Measurements from ENCODE around the gene PALLD.

The PALLD gene

GRCh38 chr4:168451744-168452390, 45.0 kb upstream of the PALLD start (continued):
- TF ChIP-seq, protein P1, sequence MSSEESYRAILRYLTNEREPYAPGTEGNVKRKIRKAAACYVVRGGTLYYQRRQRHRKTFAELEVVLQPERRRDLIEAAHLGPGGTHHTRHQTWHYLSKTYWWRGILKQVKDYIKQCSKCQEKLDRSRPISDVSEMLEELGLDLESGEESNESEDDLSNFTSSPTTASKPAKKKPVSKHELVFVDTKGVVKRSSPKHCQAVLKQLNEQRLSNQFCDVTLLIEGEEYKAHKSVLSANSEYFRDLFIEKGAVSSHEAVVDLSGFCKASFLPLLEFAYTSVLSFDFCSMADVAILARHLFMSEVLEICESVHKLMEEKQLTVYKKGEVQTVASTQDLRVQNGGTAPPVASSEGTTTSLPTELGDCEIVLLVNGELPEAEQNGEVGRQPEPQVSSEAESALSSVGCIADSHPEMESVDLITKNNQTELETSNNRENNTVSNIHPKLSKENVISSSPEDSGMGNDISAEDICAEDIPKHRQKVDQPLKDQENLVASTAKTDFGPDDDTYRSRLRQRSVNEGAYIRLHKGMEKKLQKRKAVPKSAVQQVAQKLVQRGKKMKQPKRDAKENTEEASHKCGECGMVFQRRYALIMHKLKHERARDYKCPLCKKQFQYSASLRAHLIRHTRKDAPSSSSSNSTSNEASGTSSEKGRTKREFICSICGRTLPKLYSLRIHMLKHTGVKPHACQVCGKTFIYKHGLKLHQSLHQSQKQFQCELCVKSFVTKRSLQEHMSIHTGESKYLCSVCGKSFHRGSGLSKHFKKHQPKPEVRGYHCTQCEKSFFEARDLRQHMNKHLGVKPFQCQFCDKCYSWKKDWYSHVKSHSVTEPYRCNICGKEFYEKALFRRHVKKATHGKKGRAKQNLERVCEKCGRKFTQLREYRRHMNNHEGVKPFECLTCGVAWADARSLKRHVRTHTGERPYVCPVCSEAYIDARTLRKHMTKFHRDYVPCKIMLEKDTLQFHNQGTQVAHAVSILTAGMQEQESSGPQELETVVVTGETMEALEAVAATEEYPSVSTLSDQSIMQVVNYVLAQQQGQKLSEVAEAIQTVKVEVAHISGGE (tag by site-specific recombination; conservative IDR thresholded peaks at IDR 0.05; ENCODE audit: low read depth), result no peak
- TF ChIP-seq ZNF677 (tag by site-specific recombination; IDR thresholded peaks at IDR 0.05), result no peak
- peak; percentile 77; the same call in 1 of the 2 replicates for TF ChIP-seq ZSCAN23 (tag by site-specific recombination; IDR thresholded peaks at IDR 0.05)
- TF ChIP-seq, protein P2, sequence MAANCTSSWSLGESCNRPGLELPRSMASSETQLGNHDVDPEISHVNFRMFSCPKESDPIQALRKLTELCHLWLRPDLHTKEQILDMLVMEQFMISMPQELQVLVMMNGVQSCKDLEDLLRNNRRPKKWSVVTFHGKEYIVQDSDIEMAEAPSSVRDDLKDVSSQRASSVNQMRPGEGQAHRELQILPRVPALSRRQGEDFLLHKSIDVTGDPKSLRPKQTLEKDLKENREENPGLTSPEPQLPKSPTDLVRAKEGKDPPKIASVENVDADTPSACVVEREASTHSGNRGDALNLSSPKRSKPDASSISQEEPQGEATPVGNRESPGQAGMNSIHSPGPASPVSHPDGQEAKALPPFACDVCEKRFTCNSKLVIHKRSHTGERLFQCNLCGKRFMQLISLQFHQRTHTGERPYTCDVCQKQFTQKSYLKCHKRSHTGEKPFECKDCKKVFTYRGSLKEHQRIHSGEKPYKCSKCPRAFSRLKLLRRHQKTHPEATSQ (tag by site-specific recombination; IDR thresholded peaks at IDR 0.05), result no peak
- no peak for TF ChIP-seq ZNF571 (tag by site-specific recombination; IDR thresholded peaks at IDR 0.05)
- no peak for TF ChIP-seq ZNF112 (tag by site-specific recombination; IDR thresholded peaks at IDR 0.05)
- TF ChIP-seq ZNF560 (tag by site-specific recombination; IDR thresholded peaks at IDR 0.05; ENCODE audit: borderline replicate concordance), result no peak
- no peak for TF ChIP-seq ZNF132 (tag by site-specific recombination; IDR thresholded peaks at IDR 0.05; ENCODE audit: borderline replicate concordance)
- no peak for TF ChIP-seq ZNF354C (tag by site-specific recombination; IDR thresholded peaks at IDR 0.05; ENCODE audit: borderline replicate concordance, low read depth)
- peak; percentile 40; the same call in 1 of the 2 replicates for TF ChIP-seq ZFP37 (tag by site-specific recombination; IDR thresholded peaks at IDR 0.05)
- TF ChIP-seq ZNF202 (tag by site-specific recombination; IDR thresholded peaks at IDR 0.05; ENCODE audit: borderline replicate concordance), result no peak
- TF ChIP-seq ZNF510 (tag by site-specific recombination; IDR thresholded peaks at IDR 0.05; ENCODE audit: insufficient replicate concordance), result no peak
- no peak for TF ChIP-seq ZNF2 (tag by site-specific recombination; IDR thresholded peaks at IDR 0.05)
- TF ChIP-seq ZNF660 (tag by site-specific recombination; IDR thresholded peaks at IDR 0.05), result no peak
- TF ChIP-seq ZNF426 (tag by site-specific recombination; IDR thresholded peaks at IDR 0.05), result no peak
- peak; percentile 79 for TF ChIP-seq SP7 (tag by site-specific recombination; IDR thresholded peaks at IDR 0.05)
- no peak for TF ChIP-seq ZFP69B (tag by site-specific recombination; IDR thresholded peaks at IDR 0.05)
- TF ChIP-seq ZNF501 (tag by site-specific recombination; IDR thresholded peaks at IDR 0.05), result no peak
- peak; percentile 67 for TF ChIP-seq INSM2 (tag by site-specific recombination; IDR thresholded peaks at IDR 0.05)
- TF ChIP-seq ZNF114 (tag by site-specific recombination; IDR thresholded peaks at IDR 0.05), result no peak
- TF ChIP-seq ZNF433 (tag by site-specific recombination; IDR thresholded peaks at IDR 0.05; ENCODE audit: low read depth), result no peak
- peak; percentile 86 for TF ChIP-seq ZNF843 (tag by site-specific recombination; IDR thresholded peaks at IDR 0.05)
- TF ChIP-seq ZNF837 (tag by site-specific recombination; IDR thresholded peaks at IDR 0.05), result no peak
- no peak for TF ChIP-seq ZNF645 (tag by site-specific recombination; IDR thresholded peaks at IDR 0.05)
- no peak for TF ChIP-seq ZNF221 (tag by site-specific recombination; IDR thresholded peaks at IDR 0.05; ENCODE audit: borderline replicate concordance)
- peak; percentile 79 for TF ChIP-seq WT1 (tag by site-specific recombination; IDR thresholded peaks at IDR 0.05)
- TF ChIP-seq ZNF664 (tag by site-specific recombination; IDR thresholded peaks at IDR 0.05), result no peak
- TF ChIP-seq ZBTB26 (tag by site-specific recombination; optimal IDR thresholded peaks at IDR 0.05), result no peak
- TF ChIP-seq ZNF521 (tag by site-specific recombination; IDR thresholded peaks at IDR 0.05), result no peak
- TF ChIP-seq ZNF174 (tag by site-specific recombination; IDR thresholded peaks at IDR 0.05), result no peak
- TF ChIP-seq ZNF184 (tag by site-specific recombination; IDR thresholded peaks at IDR 0.05), result no peak

Measured in HEK293 (cell line).